Left renal pelvis (tissue), 4 donors: Measurements from ENCODE around the gene EDRF1. TPM values are rescaled to one million over a fixed set of nuclear protein-coding genes. Genes with fewer than 3 reads are reported as not detected.

Source experiments
- DNase-seq, 4 donors: peaks; one replicate each; pipeline ENCODE4 v3.0.0-alpha.2; 2013; ENCODE audit warnings: low read depth in 4 of 4, low spot score in 3 of 4
- polyA plus RNA-seq, 4 donors: library from polyadenylated mRNA; unstranded; fragments of 120-200 nt; gene quantifications; one replicate each; pipeline ENCODE4 v1.2.1, GENCODE V29; 2013; ENCODE audit not compliant: insufficient read length in 4 of 4

The EDRF1 gene
- polyA plus RNA-seq, 4 donors: 33.8 to 47.7 (median 36.1) TPM

- no peak for DNase-seq
These were observed 38.2 kb downstream of the EDRF1 start for GRCh38 chr10:125757742-125758141.

GRCh38 chr10:125761961-125762360, 42.5 kb downstream of the EDRF1 start:
- no peak for DNase-seq

GRCh38 chr10:125762692-125763648, 43.5 kb downstream of the EDRF1 start:
- DNase-seq: no peak

- no peak for DNase-seq
These were observed 46.3 kb downstream of the EDRF1 start for GRCh38 chr10:125765835-125766234.

GRCh38 chr10:125766511-125766910, 47.0 kb downstream of the EDRF1 start:
- DNase-seq: no peak

GRCh38 chr10:125768219-125768855, 48.8 kb downstream of the EDRF1 start:
- peak in 2 of 4 donors; percentile 36 to 47 for DNase-seq

- no peak for DNase-seq
These were observed 49.7 kb downstream of the EDRF1 start for GRCh38 chr10:125769175-125769574.

- DNase-seq: no peak
These were observed 51.3 kb downstream of the EDRF1 start for GRCh38 chr10:125770844-125771243.

GRCh38 chr10:125772112-125772863, 52.8 kb downstream of the EDRF1 start:
- DNase-seq: no peak

- no peak for DNase-seq
These were observed 53.3 kb downstream of the EDRF1 start for GRCh38 chr10:125772864-125773180.

- DNase-seq: no peak
These were observed 54.4 kb downstream of the EDRF1 start for GRCh38 chr10:125773687-125774543.

GRCh38 chr10:125774581-125775191, 55.2 kb downstream of the EDRF1 start:
- DNase-seq: no peak

GRCh38 chr10:125775491-125776106, 56.1 kb downstream of the EDRF1 start, which contains the start of gene MMP21:
Gene MMP21, minus strand, starts transcription at chr10:125775821. Its CDS starts 0 bp downstream, at chr10:125775821.
- DNase-seq: no peak

- DNase-seq: no peak
These were observed 58.3 kb downstream of the EDRF1 start for GRCh38 chr10:125777806-125778205.

GRCh38 chr10:125778556-125778955, 59.0 kb downstream of the EDRF1 start:
- no peak for DNase-seq

GRCh38 chr10:125779403-125780327, 60.2 kb downstream of the EDRF1 start:
- no peak for DNase-seq

GRCh38 chr10:125781374-125781773, 61.9 kb downstream of the EDRF1 start:
- DNase-seq: no peak

- DNase-seq: no peak
These were observed 62.5 kb downstream of the EDRF1 start for GRCh38 chr10:125782054-125782453.
